HG03045 (cell line): Measurements from ENCODE around the gene SPDYE2.
"Not testable (repeated sequence)": the region's sequence is repeated elsewhere in the genome, so short reads cannot be mapped to it uniquely, and the experiment has no call there.

Experiments used
- ATAC-seq: cut with Tn5 transposase; IDR thresholded peaks from one replicate; pipeline ENCODE4 v1.9.1; 2021; ENCODE audit warnings: mild to moderate bottlenecking, moderate library complexity; ENCODE audit not compliant: unreplicated experiment

The SPDYE2 gene, protein sequence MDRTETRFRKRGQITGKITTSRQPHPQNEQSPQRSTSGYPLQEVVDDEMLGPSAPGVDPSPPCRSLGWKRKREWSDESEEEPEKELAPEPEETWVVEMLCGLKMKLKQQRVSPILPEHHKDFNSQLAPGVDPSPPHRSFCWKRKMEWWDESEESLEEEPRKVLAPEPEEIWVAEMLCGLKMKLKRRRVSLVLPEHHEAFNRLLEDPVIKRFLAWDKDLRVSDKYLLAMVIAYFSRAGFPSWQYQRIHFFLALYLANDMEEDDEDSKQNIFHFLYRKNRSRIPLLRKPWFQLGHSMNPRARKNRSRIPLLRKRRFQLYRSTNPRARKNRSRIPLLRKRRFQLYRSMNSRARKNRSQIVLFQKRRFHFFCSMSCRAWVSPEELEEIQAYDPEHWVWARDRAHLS

GRCh38 chr7:102550808-102551422 lies at the start of gene SPDYE2:
SPDYE2 (plus strand) TSS chr7:102551226; CDS start chr7:102553256, 2,030 bp downstream.
- not testable (repeated sequence) for ATAC-seq

DNA sequence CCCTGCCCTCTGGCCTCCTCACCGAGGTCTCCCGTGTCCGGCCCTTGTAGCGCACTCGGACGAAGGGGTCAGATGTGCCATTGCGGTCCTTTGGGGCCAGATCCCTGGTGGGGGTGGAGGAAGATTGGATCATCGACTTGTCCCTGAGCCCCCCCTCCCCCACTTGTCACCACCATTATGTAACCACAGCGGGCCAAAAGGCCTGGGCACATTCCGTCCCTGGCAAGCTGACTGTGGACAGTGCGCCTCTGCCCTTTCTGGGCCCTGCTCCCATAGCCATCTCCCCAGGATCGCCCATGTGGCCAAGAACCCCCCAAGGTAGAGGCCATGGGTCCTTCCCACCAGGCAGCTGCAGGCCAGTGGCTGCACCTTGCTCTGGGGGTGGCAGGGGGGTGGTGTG lies 47.9 kb upstream of the SPDYE2 start:
- not testable (repeated sequence) for ATAC-seq

DNA sequence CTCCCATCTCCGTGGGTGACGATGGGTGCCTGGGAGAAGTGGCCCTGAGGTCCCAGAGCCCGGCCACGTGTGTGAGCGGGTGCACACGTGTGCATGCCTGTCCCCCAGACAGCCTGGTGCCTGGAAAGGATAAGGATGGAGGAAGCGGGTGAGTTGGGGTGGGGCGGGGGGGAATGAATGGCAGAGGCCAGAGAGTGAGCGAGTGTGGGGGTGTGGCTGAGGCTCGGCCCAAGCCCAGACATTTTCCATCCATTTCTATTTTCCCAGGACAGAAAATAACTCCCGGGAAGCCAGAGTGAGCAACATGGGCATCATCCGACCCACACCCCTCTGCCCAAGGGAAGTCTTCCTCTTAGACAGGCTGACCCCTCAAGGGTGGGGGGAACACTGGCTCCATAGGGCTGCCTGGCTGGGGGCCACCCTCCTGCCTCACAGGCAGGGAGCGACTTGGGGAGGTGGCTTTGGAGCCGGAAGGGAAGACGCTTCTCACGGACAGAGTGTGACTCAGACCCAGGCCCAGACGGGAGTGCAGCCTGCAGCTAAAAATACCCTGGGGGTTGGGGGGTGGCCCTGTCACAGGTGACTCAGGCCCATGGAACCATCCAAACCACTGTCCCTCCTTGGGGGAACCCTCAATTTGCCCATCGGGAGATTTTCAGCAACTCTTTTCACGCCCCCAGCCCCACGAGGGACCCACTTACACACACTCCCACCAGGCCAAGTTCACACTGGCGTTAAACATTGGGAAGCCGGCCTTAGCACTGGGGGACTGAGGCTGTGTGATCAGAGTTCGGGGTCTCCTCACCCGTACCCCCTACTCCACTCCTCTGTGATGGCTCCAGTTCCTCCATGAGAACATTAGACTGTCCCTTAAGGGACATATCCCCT lies 45.5 kb upstream of the SPDYE2 start:
- ATAC-seq = not testable (repeated sequence)

DNA sequence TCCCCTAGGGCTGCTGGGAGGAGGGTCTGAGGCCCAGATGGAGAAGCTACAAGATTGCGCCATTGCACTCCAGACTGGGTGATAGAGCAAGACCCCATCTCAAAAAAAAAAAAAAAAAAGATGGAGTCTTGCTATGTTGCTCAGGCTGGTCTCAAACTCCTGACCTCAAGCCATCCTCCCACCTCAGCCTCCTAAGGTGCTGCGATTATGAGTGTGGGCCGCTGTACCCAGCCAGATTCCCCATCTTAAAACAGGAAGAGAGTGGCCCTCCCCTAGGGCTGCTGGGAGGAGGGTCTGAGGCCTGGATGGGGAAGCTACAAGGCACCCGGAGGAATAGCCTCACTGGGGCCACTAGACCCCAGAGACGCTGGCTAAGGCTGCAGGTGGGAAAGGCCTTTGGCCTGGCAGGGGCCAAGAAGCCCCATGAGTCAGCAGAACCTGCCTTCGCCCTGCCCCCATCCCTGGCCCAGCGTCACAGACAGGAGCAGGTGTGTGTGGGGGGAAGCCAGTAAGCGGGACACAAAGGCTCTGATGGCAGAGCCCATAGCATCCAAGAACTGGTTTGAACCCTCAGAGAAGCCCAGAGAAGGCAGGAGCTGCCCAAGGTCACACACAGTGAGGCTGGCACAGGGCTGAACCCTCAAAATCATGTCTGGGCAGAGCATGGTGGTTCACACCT lies 43.5 kb upstream of the SPDYE2 start:
- ATAC-seq = not testable (repeated sequence)

GRCh38 chr7:102510575-102510974 lies 40.5 kb upstream of the SPDYE2 start:
- ATAC-seq = not testable (repeated sequence)

DNA sequence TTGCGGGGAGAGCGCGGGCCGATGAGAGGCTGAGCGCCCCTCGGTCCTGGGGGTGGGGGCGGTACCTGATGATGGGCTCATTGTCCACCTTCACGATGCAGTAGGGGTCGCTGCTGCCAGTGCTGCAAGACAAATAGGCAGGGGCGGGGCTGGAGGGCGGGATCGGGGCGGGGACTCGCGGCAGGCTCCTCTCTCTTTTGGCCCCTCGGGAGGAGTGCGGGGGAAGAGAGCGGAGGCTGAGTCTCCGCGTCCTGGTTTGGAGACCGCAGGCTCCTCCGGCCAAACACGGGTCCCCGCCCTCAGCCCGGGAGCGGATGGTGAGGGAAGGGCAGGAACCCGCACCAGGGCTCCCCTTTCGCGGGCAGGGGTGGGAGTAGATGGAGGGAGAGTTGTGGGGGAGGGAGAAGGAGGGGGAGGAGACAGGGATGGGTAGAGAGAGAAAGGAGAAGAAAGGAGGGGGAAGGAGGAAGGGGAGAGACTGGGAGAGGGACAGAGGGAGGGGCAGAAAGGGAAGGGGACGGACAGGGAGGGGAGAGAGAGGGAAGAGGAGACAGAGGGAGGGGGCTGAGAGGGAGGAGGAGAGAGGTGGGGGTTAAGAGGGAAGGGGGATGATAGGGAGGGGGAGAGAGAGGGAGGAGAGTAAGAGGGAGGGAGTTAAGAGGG lies 39.0 kb upstream of the SPDYE2 start:
- ATAC-seq = not testable (repeated sequence)

DNA sequence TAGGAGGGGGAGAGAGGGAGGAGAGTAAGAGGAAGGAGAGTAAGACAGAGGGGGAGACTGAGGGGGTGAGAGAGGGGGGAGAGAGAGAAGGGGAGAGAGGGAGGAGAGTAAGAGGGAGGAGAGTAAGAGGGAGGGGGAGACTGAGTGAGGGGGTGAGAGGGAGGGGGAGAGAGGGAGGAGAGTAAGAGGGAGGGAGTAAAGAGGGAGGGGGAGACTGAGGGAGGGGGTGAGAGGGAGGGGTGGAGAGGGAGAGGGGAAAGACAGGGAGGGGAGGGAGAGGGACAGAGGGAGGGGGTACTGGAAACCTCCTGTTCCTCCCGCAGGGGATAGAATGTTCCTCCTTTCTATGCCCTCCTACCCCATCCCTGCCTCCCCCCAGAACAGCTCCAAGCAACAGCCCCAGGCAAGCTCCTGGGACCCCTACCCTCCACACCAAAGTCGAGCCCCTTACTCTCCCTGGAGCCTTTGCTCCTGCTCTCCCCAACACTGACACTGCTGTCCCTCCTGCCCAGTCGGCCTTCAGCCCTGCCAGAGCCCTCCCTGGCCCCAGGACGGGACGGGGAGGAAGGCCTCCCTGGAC lies 38.3 kb upstream of the SPDYE2 start:
- ATAC-seq = not testable (repeated sequence)

DNA sequence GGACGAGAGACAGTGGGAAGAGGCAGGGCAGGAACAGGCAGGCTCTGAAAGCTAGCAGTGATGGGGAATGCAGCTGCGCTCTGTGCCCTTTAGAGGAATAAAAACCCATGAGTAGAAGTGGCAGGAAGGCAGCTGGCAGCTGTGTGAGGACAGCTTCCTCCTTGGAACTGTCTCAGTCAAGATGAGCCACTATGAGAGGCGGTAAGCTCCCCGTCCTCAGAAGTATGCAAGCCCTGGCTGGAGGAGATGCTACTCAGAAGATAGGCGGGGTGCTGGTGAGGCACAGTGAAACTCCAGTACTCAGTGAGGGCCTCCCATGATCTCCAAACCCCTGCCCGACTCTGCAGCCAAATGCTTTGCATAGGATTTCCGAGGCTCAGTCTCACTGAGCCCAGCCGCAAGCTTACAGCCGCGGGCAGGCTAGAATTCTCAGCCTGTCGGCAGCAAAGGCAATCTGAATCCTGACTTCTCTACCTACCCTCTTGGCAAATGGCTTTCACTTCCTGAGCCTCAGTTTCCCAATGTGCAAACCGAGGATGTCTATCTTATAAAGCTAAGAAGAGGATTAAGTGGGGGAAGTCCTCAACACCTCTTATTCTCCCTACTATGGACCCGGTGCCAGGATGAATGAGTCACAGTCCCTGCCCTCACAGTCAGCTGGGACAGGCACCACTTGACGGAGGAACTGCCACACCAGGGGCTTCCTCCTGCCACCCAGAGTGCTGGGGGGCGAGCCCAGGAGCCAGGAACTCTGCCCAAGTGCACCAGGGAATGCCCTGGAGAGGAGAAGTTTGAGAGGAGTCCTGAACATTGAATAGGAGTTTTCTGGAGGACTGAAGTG lies 35.9 kb upstream of the SPDYE2 start:
- peak; percentile 62 for ATAC-seq

DNA sequence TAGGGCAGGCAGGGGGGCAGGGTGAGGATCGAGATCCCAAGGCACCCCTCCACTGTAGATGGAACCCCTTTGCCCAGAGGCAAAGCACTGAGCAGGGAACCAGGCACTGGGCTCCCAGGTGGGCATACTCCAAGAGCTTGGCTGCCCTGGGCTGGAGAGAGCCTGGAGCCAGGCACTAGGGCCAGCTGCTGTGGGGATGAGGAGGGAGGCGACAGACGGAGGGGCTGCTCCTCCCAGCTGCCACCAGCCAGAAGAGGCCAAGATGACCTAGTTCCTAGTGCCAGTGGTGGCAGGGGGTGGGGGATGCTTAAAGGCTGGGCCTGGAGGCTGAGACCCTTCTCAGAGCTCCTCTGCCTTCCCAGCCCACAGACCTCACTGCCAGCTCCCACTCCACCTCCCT lies 35.1 kb upstream of the SPDYE2 start:
- not testable (repeated sequence) for ATAC-seq

GRCh38 chr7:102516951-102517350 lies 34.1 kb upstream of the SPDYE2 start:
- not testable (repeated sequence) for ATAC-seq

DNA sequence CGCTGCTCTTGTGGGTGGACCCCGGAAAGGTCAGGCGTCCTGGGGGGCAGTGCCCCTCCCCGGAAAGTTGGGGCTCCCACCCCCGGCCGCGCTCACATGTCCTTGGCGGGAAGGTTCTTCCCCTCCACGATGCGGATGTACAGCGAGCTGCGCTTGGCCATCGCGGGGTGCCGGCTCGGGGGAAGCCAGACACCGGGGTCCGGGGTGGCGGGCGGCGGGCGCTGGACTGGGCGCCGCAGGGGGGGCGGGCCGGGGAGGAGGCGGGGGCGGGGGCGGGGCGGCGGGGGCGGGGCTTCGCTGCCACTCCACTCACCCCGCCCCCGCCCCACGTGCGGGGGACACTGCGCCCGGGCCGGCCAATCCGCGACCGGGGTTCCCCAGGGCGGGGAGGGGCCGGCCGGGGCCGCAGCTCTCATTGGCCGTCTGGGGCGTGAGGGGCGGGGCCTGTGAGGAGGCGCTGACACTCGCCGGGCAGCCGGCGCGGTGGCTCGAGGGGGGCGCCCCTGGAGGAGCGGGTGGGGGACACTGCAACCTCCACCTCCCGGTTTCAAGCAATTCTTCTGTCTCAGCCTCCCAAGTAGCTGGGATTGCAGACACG lies 33.4 kb upstream of the SPDYE2 start, which contains the start of gene RASA4B:
Gene RASA4B, minus strand, starts transcription at position 228 of the 598 bp plus-strand sequence. Its CDS starts 67 bp downstream, at position 161.
- ATAC-seq = peak; percentile 73

DNA sequence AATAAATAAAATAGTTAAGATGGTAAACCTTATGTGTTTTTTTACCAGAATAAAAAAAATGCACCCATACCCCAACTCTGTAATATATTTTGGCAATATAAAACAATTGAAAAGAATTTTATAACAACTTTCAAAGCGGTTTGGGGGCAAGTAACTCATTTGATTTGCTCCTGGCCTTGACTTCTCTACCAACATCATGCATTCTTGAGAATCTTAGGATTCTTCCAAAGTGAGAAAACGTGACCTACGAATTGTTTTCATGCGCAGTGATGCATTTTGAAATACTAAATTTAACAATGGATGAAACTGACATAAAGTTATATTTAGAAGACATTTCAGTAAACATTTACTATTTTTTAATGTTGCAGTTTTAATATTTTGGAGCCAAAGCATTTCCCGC lies 30.2 kb upstream of the SPDYE2 start:
- not testable (repeated sequence) for ATAC-seq

- not testable (repeated sequence) for ATAC-seq
These were observed 26.2 kb upstream of the SPDYE2 start for GRCh38 chr7:102524803-102525202.

GRCh38 chr7:102527182-102527581 lies 23.8 kb upstream of the SPDYE2 start:
- ATAC-seq = not testable (repeated sequence)

GRCh38 chr7:102527822-102528793 lies 22.9 kb upstream of the SPDYE2 start:
- not testable (repeated sequence) for ATAC-seq

GRCh38 chr7:102531583-102531982 lies 19.4 kb upstream of the SPDYE2 start:
- ATAC-seq = not testable (repeated sequence)

GRCh38 chr7:102532127-102532526 lies 18.9 kb upstream of the SPDYE2 start:
- not testable (repeated sequence) for ATAC-seq
